IPS-15b (cell line): ENCODE results near the gene CCDC150.
A peak's percentile ranks its signal among the peaks of the same experiment; 100 is the strongest.

ENCODE experiments used
- H3K27me3 ChIP-seq: one replicate; pipeline ENCODE4 v1.6.1; 2013; ENCODE audit warnings: low read length; ENCODE audit not compliant: control insufficient read depth, insufficient read depth
- H3K36me3 ChIP-seq: one replicate; pipeline ENCODE4 v1.6.1; 2013; ENCODE audit warnings: low read length; ENCODE audit not compliant: control insufficient read depth, insufficient read depth
- H3K4me1 ChIP-seq: one replicate; pipeline ENCODE4 v1.6.1; 2013; ENCODE audit warnings: mild to moderate bottlenecking, low read length; ENCODE audit not compliant: control insufficient read depth, insufficient read depth
- H3K4me3 ChIP-seq: one replicate; pipeline ENCODE4 v1.5.1; 2013; ENCODE audit warnings: low read depth, low read length
- H3K9ac ChIP-seq: one replicate; pipeline ENCODE4 v1.6.1; 2013; ENCODE audit warnings: low read depth, mild to moderate bottlenecking, low read length
- H3K9me3 ChIP-seq: one replicate; pipeline ENCODE4 v1.6.1; 2013; ENCODE audit warnings: mild to moderate bottlenecking, low read length; ENCODE audit not compliant: control insufficient read depth, insufficient read depth

Gene CCDC150

DNA sequence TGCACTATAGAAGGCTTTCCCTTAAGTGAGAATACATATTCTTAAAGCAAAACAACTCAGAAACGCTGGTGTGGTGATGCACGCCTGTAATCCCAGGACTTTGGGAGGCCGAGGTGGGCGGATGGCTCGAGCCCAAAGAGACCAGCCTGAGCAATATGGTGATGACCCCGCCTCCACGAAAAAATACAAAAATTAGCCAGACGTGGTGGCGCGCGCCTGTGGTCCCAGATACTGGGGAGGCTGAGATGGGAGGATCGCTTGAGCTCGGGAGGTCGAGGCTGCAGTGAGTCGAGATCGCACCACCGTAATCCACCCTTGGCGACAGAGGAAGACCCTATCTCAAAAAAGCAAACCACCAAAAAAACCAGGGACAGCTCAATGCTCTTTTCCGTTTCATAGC is 750 bp upstream of the CCDC150 start:
- H3K9ac ChIP-seq = no peak overlapping the region
- H3K36me3 ChIP-seq = no peaks in the 10 kb centered on the region
- no peak overlapping the region for H3K4me3 ChIP-seq
- peaks cover 5% of the 10 kb centered on the region for H3K4me1 ChIP-seq
- no peaks in the 10 kb centered on the region for H3K27me3 ChIP-seq
- H3K9me3 ChIP-seq = no peaks in the 10 kb centered on the region

DNA sequence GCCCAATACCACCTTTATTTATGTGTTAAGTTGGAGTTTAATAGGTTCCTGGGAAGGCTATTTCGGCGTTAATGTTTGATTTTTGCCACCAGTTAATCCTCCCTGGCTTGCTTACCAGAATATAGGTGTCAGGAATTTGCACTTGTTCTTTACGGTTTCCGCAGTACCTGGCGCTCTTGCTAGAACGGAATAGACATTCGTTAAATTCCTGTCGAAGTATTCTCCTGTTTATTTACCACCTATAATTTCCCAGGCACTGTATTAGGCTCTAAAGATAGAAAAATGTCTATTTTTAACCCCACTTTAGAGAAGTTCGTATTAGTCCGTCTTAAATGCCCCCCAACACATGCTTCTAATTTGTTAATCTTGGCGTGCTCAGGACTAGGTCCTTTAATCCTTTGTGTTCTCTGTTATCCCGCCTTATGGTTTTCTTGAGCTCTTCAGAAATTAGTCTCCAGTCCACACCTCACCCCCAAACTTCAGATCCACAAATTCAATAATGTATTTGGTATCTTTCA is 575 bp downstream of the CCDC150 start:
- Histone ChIP-seq H3K4me1 (peaks cover 5% of the 10 kb centered on the region), H3K9me3 (no peaks in the 10 kb centered on the region), H3K9ac (peak overlapping the region; percentile 91), H3K4me3 (peak overlapping the region; percentile 97), H3K36me3 (no peaks in the 10 kb centered on the region), H3K27me3 (no peaks in the 10 kb centered on the region)

DNA sequence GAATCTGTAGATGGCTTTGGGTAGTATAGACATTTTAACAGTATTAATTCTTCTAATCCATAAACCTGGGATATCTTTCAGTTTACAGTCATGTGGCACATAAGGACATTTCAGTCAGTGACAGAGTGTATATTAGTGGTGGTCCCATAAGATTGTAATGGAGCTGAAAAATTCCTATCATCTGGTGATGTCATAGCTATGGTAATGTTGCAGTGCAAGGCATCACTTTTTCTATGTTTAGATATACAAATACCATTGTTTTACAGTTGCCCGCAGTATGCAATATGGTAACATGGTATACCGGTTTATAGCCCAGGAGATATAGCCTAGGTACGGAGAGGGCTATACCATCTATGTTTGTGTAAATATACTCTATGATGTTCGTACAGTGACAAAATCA is 9.7 kb downstream of the CCDC150 start:
- H3K9me3 ChIP-seq = peaks cover 33% of the 10 kb centered on the region
- no peaks in the 10 kb centered on the region for H3K27me3 ChIP-seq
- no peak overlapping the region for H3K9ac ChIP-seq
- no peaks in the 10 kb centered on the region for H3K4me1 ChIP-seq
- peaks cover 15% of the 10 kb centered on the region for H3K36me3 ChIP-seq
- no peak overlapping the region for H3K4me3 ChIP-seq

DNA sequence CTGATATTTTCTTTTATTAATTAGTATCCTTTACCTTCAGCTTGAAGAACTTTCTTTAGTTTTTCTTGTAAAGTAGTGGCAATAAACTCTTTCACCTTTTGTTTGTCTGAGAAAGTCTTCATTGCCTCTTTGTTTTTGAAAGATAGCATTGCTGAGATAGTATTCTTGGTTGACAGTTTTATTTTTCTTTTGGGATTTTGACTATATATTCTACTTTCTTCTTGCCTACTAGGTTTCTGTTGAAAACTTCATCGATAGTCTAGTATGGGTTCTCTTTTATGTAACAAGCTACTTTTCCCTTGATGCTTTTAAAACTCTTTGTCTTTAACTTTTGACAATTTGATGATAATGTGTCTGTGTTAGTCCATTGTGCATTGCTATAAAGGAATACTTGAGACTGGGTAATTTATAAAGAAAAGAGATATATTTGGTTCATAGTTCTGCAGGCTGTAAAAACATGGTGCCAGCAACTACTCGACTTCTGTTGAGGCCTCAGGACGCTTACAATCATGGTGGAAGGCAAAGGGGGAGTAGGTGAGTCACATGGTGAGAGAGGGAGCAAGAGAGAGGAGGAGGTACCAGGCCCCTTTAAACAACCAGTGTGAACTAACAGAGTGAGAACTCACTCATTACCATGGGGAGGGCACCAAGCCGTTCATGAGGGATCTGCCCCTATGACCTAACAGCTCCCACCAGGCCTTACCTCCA is 12.0 kb downstream of the CCDC150 start:
- peaks cover 15% of the 10 kb centered on the region for H3K36me3 ChIP-seq

DNA sequence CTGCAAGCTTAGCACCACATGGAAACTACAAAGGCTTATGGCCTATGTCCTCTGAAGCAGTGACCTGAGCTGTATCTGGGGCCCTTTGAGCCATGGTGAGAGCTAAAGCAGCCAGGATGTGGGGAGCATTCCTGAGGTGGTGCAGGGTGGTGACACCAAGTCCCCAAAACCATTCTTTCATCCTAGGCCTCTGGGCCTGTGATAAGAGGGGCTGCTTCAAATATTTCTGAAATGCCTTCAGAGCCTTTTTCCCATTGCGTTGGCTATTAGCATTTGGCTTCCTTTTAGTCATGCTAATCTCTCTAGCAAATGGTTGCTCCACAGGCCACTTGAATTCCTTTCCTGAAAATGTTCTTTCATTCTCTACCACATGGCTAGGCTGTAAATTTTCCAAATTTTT is 13.4 kb downstream of the CCDC150 start:
- Histone ChIP-seq H3K4me3 (no peak overlapping the region), H3K4me1 (no peaks in the 10 kb centered on the region), H3K27me3 (no peaks in the 10 kb centered on the region), H3K9ac (no peak overlapping the region), H3K36me3 (peaks cover 18% of the 10 kb centered on the region), H3K9me3 (peaks cover 34% of the 10 kb centered on the region)

More for the DNA sequence above, 12.0 kb downstream of the CCDC150 start:
- H3K9ac ChIP-seq = no peak overlapping the region
- peaks cover 34% of the 10 kb centered on the region for H3K9me3 ChIP-seq
- no peak overlapping the region for H3K4me3 ChIP-seq
- no peaks in the 10 kb centered on the region for H3K27me3 ChIP-seq
- no peaks in the 10 kb centered on the region for H3K4me1 ChIP-seq

DNA sequence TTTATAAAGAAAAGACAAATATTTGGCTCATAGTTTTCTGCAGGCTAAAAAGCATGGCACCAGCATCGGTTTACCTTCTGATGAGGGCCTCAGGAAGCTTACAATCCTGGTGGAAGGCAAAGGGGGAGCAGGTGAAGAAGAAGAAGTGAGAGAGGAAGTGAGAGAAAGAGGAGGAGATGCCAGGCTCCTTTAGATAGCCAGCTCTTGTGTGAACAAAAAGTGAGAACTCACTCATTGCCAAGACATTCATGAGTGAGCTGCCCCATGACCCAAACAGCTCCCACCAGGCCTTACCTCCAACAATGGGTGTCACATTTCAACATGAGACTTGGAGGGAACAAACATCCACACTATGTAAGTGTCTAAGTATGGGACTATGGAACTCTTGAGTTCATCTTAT is 14.3 kb downstream of the CCDC150 start:
- Histone ChIP-seq H3K27me3 (no peaks in the 10 kb centered on the region), H3K4me1 (no peaks in the 10 kb centered on the region), H3K9me3 (peaks cover 34% of the 10 kb centered on the region), H3K36me3 (peaks cover 18% of the 10 kb centered on the region), H3K4me3 (no peak overlapping the region), H3K9ac (no peak overlapping the region)

DNA sequence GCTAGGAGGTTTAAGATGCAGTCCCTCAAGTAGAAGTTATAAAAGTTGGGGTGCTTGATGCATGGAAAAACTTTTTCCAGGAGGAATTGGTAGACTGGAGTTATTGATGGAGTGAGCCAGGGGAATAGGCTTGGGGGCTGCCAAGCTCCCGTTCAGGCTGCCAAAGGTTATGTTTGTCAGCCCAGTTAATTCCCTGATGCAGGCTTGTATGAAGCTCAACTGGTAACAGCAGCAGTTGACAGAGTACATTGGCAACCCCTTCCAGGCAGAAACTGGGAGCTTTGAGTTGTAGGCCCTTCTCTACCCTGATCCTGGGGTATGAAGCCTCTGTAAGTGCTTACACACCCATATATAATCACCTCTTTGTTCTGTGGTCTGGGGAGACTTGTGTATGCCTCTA is 16.2 kb downstream of the CCDC150 start:
- no peaks in the 10 kb centered on the region for H3K4me1 ChIP-seq
- no peak overlapping the region for H3K4me3 ChIP-seq
- H3K9ac ChIP-seq = no peak overlapping the region
- H3K27me3 ChIP-seq = no peaks in the 10 kb centered on the region
- peaks cover 27% of the 10 kb centered on the region for H3K9me3 ChIP-seq
- peaks cover 18% of the 10 kb centered on the region for H3K36me3 ChIP-seq

DNA sequence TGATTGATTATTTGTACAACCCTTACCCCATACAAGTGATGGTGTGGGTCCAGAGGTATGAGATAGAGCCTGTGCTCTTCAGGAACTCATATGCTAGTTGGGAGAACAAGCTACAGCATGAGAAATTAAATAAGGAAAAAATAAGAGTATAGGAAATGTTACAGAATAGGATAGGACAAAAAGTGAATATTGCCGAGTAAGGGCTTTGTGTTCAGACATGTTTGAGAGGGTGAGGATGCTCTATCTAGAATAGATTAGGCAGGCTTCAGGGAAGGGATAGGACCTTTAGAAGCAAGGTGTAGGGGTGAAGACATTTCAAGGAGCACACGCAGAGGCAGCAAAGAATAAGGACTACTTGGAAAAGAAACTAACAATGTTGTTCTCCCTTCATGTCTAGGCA is 17.8 kb downstream of the CCDC150 start:
- Histone ChIP-seq H3K9me3 (peaks cover 12% of the 10 kb centered on the region), H3K27me3 (no peaks in the 10 kb centered on the region), H3K36me3 (peaks cover 10% of the 10 kb centered on the region), H3K9ac (no peak overlapping the region), H3K4me1 (no peaks in the 10 kb centered on the region), H3K4me3 (no peak overlapping the region)

DNA sequence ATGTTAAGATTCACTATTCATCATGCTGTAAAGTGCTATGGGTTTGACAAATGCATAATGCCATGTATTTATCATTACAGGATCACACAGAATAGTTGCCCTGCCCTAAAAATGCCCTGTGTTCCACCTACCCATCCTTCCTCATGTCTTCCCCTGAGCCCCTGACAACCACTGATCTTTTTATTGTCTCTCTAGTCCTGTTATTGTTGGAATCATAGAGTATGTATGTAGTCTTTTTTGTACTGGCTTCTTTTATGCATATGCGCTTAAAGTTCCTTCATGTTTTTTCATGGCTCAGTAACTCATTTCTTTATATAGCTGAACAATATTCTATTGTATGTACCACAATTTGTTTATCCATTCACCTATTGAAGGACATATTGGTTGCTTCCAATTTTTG is 20.3 kb downstream of the CCDC150 start:
- Histone ChIP-seq H3K27me3 (no peaks in the 10 kb centered on the region), H3K4me1 (no peaks in the 10 kb centered on the region), H3K4me3 (no peak overlapping the region), H3K9ac (no peak overlapping the region), H3K9me3 (no peaks in the 10 kb centered on the region), H3K36me3 (peaks cover 5% of the 10 kb centered on the region)

DNA sequence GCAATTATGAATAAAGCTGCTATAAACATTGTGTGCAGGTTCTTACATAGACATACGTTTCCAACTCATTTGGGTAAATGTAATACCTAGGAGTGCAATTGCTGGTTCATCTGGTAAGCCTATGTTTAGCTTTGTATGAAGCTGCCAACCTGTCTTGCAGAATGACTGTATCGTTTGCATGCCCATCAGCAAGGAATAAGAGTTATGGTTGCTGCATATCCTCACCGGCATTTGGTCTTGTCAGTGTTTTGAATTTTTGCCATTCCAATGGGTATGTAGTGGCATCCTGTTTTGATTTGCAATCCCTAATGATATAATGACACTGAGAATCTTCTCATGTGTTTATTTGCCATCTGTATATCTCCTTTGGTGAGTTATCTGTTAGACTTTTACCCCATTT is 20.7 kb downstream of the CCDC150 start:
- no peak overlapping the region for H3K4me3 ChIP-seq
- H3K36me3 ChIP-seq = peaks cover 5% of the 10 kb centered on the region
- H3K4me1 ChIP-seq = no peaks in the 10 kb centered on the region
- no peaks in the 10 kb centered on the region for H3K27me3 ChIP-seq
- no peaks in the 10 kb centered on the region for H3K9me3 ChIP-seq
- H3K9ac ChIP-seq = no peak overlapping the region

DNA sequence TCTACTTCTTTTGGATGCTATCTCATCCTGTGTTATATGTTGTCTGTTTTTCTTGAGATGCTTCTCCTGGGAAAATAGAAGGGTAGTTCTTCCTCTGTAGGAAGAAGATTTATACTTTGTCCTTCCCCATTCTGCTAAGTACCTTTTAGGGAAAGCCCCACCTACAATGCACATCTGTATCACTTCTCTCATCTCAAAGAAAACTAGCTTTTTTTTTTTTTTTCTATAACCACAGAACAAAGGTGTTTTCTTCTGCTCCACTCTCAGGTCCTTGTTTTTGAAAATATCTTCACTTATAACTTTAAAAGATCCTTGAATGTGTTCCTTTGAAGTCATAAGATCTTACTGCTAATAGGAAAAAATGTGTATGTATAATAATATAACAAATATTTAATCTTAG is 30.8 kb downstream of the CCDC150 start:
- Histone ChIP-seq H3K9me3 (no peaks in the 10 kb centered on the region), H3K27me3 (no peaks in the 10 kb centered on the region), H3K4me1 (no peaks in the 10 kb centered on the region), H3K4me3 (no peak overlapping the region), H3K9ac (no peak overlapping the region), H3K36me3 (no peaks in the 10 kb centered on the region)

DNA sequence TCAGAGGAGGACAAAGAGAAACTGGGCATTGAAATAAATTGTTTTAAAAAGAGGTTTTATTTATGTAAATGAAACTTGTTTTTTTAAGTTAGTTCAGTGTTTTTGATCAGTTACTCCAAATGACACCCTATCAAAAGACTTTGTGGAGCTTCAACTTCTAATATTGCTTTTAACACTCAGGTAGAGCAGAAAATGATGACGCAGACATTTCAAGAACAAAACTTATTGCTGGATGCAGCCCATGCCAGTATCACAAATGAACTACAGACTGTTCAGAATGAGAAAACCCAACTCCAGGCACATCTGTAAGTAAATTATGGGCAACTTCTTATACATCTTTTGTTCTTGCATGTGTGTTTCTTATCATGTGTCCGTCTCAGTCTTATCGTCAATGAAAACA is 36.4 kb downstream of the CCDC150 start:
- Histone ChIP-seq H3K9ac (no peak overlapping the region), H3K27me3 (no peaks in the 10 kb centered on the region), H3K4me3 (no peak overlapping the region), H3K36me3 (peaks cover 6% of the 10 kb centered on the region), H3K4me1 (no peaks in the 10 kb centered on the region), H3K9me3 (no peaks in the 10 kb centered on the region)
